WERI-Rb-1 (cell line): ENCODE measurements around the gene KCNJ12.
"Not testable (repeated sequence)": the region's sequence is repeated elsewhere in the genome, so short reads cannot be mapped to it uniquely, and the experiment has no call there.

Source experiments
- DNase-seq: peaks from one replicate; pipeline ENCODE4 v3.0.0-alpha.2; 2020
- H3K27ac ChIP-seq: fragments of 250-450 bp; sonication (Bioruptor Pico); 2 replicates; pipeline ENCODE4 v1.5.1; 2020; ENCODE audit warnings: mild to moderate bottlenecking, moderate library complexity
- H3K27me3 ChIP-seq: fragments of 250-450 bp; sonication (Bioruptor Pico); 2 replicates; pipeline ENCODE4 v1.5.1; 2021; ENCODE audit warnings: mild to moderate bottlenecking, low read depth, moderate library complexity; ENCODE audit not compliant: insufficient read depth, severe bottlenecking
- H3K36me3 ChIP-seq: fragments of 250-450 bp; sonication (Bioruptor Pico); 2 replicates; pipeline ENCODE4 v1.5.1; 2020; ENCODE audit warnings: mild to moderate bottlenecking, moderate library complexity
- H3K4me3 ChIP-seq: 2 replicates; pipeline ENCODE4 v1.5.1; 2011; ENCODE audit warnings: low read depth, mild to moderate bottlenecking, control low read depth, low read length
- H3K9me3 ChIP-seq: fragments of 250-450 bp; sonication (Bioruptor Pico); 2 replicates; pipeline ENCODE4 v1.5.1; 2021; ENCODE audit warnings: mild to moderate bottlenecking, moderate library complexity; ENCODE audit not compliant: severe bottlenecking
- CTCF ChIP-seq: IDR thresholded peaks from 2 replicates; pipeline ENCODE4 v1.5.1; 2011; ENCODE audit warnings: low read depth, mild to moderate bottlenecking, control low read depth, inconsistent platforms, low read length

The KCNJ12 gene

GRCh38 chr17:21376081-21376758 lies at the start of gene KCNJ12:
TSS of gene KCNJ12 (plus strand) at chr17:21376357. CDS start at chr17:21415343, 38,986 bp downstream.
- Histone ChIP-seq H3K9me3 (no peaks in the 10 kb centered on the region), H3K27ac (no peak within 1 kb of the TSS), H3K27me3 (peaks cover 31% of the 10 kb centered on the region), H3K36me3 (no peaks in the 10 kb centered on the region), H3K4me3 (peak within 1 kb of the TSS; percentile 40)
- no peak for TF ChIP-seq CTCF
- no peak for DNase-seq

DNA sequence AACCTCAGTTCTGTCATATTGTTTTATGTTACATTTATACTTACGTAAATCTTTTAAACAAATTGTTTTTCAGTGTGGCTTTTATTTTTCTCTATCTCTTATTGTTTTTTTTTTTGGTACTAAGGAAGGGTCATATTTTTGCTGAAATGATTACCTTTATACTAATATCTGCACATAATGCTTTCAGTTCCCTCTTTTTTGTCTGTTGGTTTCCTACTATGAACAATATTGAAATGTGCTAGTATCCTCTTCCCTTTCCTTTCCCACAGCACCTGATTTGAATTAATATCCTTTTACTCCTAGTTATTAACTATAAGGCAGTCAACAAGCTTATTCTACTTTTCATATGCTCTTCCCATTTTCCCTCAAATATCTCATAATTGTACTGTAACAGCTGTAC lies 48.2 kb upstream of the KCNJ12 start:
- H3K36me3 ChIP-seq, DNase-seq, H3K9me3 ChIP-seq, H3K4me3 ChIP-seq, H3K27ac ChIP-seq: not testable (repeated sequence)
- peaks cover 16% of the 10 kb centered on the region for H3K27me3 ChIP-seq

DNA sequence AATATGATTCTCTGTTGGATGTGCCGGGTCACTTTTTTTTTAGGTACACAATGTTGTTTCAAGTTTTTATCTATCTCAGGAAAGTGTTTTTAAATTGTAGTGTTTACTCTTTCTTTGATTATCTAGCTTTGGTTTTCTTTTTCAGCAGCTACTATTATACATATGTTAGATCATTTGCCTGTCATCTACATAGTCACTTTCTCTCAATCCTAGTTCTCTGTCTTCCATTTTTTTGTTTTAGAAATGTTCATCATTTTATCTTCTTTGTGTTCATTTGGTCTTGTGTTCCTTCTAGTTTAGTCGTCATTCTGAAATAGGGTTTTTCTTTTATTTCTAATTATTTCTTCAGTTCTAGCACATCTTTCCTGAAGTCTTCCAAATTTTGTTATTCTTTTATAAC lies 47.4 kb upstream of the KCNJ12 start:
- H3K27ac ChIP-seq, H3K36me3 ChIP-seq, H3K9me3 ChIP-seq, DNase-seq, H3K4me3 ChIP-seq: not testable (repeated sequence)
- peaks cover 12% of the 10 kb centered on the region for H3K27me3 ChIP-seq

DNA sequence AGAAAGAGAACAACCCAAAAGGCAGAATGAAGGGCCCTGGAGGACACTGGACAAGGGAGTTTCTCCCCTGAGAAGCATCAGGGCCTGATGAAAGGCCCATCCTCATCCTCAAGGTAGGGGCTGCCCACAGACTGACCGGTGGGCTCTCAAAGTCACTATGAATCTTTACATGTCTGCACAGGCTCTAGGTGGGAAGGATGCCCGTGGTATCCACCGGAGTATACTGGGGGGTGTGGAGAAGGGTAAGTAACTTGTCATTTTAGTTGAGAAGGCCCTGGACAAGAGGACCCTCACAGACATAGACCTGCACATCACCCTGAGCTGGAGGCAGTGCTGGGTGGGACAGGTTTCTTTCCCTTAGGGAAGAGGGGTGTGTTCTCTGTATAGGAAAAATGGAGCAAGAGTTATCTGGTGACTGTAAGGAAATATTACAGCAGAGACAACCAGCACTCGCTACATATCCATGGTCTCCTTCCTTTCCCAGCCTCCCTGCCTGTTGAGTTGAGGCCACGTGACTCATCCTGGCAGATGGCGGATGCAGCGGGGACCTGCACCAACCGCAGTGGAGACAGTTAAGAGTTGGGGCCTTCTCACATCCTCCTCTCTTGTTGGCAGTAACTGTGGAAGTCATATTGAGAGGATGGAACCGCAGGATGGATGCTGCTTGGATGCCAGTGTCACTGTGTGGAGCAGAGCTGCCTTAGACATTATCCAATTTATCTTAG lies 45.6 kb upstream of the KCNJ12 start:
- H3K9me3 ChIP-seq, result peaks cover 2% of the 10 kb centered on the region
- no peak overlapping the region for H3K27ac ChIP-seq
- H3K27me3 ChIP-seq, result peaks cover 3% of the 10 kb centered on the region
- TF ChIP-seq CTCF, result no peak
- no peaks in the 10 kb centered on the region for H3K36me3 ChIP-seq
- no peak overlapping the region for H3K4me3 ChIP-seq
- no peak for DNase-seq

DNA sequence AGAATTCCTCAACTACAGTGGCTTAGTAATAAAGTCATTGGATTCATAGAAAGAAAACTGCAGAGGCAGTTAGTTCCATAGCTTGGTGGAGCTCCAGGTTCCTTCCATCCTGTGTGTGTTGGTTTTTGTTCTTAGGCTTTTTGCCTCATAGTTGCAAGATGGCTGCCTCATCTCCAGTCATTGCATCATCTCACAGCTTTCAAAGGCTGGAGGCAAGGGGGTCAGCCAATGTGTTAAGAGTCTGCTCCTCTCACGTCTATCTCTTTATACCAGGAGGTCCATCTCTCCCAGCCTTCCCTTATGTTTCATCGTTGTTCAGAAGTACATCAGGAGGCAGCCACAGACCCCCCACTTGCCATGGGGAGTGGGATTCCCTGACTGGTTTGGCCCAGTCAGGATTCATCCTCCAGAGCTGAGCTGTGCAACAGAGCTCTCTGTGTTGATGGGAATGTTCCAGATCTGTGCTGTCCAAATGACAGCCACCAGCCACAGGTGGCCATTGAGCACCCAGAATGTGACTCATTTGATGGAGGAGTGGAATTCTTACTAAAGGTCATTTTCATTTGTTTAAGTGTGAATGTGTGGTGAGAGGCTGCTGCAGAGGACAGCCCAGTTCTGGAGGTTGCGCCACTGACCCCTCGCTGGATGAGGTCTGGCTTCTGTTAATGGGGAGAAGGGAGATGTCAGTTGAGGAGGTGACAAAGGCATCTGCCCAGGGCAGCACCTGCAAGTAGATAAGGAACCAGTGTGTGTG lies 39.4 kb upstream of the KCNJ12 start:
- H3K27ac ChIP-seq, H3K27me3 ChIP-seq, H3K9me3 ChIP-seq, H3K36me3 ChIP-seq, H3K4me3 ChIP-seq, DNase-seq: not testable (repeated sequence)

GRCh38 chr17:21337981-21338625 lies 38.1 kb upstream of the KCNJ12 start:
- not testable (repeated sequence) for H3K27ac ChIP-seq, H3K9me3 ChIP-seq, DNase-seq, H3K27me3 ChIP-seq, H3K4me3 ChIP-seq, H3K36me3 ChIP-seq

GRCh38 chr17:21339011-21339410 lies 37.1 kb upstream of the KCNJ12 start:
- Histone ChIP-seq H3K4me3 (no peak overlapping the region), H3K27me3 (no peaks in the 10 kb centered on the region), H3K36me3 (no peaks in the 10 kb centered on the region), H3K9me3 (no peaks in the 10 kb centered on the region), H3K27ac (no peak overlapping the region)
- no peak for DNase-seq
- TF ChIP-seq CTCF, result no peak

DNA sequence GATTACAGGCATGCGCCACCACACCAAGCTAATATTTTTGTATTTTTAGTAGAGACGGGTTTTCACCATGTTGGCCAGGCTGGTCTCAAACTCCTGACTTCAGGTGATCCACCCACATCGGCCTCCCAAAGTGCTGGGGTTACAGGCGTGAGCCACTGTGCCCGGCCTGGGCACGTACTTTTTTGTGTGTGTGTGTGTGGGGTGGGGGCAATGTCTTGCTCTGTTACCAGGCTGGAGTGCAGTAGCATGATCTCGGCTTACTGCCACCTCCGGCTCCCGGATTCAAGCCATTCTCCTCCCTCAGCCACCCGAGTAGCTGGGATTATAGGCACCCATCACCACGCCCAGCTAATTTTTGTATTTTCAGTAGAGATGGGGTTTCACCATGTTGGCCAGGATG lies 36.6 kb upstream of the KCNJ12 start:
- H3K9me3 ChIP-seq, H3K36me3 ChIP-seq, H3K27me3 ChIP-seq, DNase-seq, H3K4me3 ChIP-seq, H3K27ac ChIP-seq: not testable (repeated sequence)

GRCh38 chr17:21340407-21340806 lies 35.8 kb upstream of the KCNJ12 start:
- H3K27ac ChIP-seq, H3K9me3 ChIP-seq, DNase-seq, H3K4me3 ChIP-seq, H3K36me3 ChIP-seq, H3K27me3 ChIP-seq: not testable (repeated sequence)

- not testable (repeated sequence) for H3K27me3 ChIP-seq, DNase-seq, H3K36me3 ChIP-seq, H3K4me3 ChIP-seq, H3K27ac ChIP-seq, H3K9me3 ChIP-seq
Observed at GRCh38 chr17:21341279-21341678, 34.9 kb upstream of the KCNJ12 start.
